Measurements from ENCODE around the gene ZNF43. TPM values are rescaled to one million over a fixed set of nuclear protein-coding genes. Genes with fewer than 3 reads are reported as not detected.

ZNF43 gene
- total RNA-seq, 2 donors from 2014 or later, result 60.6 to 72.7 TPM

DNA sequence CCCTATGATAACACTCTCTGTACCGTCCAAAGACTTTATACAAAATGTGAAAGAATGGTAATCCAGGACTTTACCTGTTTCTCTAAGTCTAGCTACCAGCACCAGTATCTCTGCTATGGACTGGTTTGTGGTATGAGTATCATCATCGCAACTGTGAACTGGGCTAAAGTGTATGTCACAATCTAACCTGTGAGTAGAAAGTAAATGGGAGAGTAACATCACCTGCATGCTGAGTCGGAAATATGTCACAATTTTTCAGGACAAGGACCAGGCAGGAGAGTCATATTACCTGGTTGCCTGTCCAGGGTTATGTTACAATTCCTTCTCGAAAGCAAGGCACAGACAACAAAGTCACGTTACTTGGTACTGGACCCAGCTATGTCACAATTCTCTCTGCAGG, 5.1 kb upstream of the ZNF43 start:
- Mint-ChIP-seq H3K27ac (no peak overlapping the region), H3K36me3 (ENCODE audit: low read depth) (peaks cover 69% of the 10 kb centered on the region), H3K4me3 (no peak overlapping the region), H3K9me3 (no peaks in the 10 kb centered on the region), H3K27me3 (ENCODE audit: insufficient read depth) (no peaks in the 10 kb centered on the region), H3K4me1 (peaks cover 14% of the 10 kb centered on the region)
- Histone ChIP-seq H3K27me3 (ENCODE audit: control insufficient read depth, insufficient read depth, low read length, poor library complexity, severe bottlenecking) (no peaks in the 10 kb centered on the region), H3K9ac (ENCODE audit: extremely low read depth, low read length, poor library complexity, severe bottlenecking) (no peak overlapping the region), H3K27ac (ENCODE audit: low read depth, low read length) (no peak overlapping the region), H3K4me1 (ENCODE audit: control insufficient read depth, insufficient read depth, low read length) (no peaks in the 10 kb centered on the region), H3K9me3 (ENCODE audit: control insufficient read depth, low read length) (no peaks in the 10 kb centered on the region), H3K4me3 (ENCODE audit: low read length) (no peak overlapping the region), H3K36me3 (ENCODE audit: control insufficient read depth, insufficient read depth, low read length) (peaks cover 79% of the 10 kb centered on the region)
- DNase-seq, result no peak
- TF ChIP-seq, protein P1, sequence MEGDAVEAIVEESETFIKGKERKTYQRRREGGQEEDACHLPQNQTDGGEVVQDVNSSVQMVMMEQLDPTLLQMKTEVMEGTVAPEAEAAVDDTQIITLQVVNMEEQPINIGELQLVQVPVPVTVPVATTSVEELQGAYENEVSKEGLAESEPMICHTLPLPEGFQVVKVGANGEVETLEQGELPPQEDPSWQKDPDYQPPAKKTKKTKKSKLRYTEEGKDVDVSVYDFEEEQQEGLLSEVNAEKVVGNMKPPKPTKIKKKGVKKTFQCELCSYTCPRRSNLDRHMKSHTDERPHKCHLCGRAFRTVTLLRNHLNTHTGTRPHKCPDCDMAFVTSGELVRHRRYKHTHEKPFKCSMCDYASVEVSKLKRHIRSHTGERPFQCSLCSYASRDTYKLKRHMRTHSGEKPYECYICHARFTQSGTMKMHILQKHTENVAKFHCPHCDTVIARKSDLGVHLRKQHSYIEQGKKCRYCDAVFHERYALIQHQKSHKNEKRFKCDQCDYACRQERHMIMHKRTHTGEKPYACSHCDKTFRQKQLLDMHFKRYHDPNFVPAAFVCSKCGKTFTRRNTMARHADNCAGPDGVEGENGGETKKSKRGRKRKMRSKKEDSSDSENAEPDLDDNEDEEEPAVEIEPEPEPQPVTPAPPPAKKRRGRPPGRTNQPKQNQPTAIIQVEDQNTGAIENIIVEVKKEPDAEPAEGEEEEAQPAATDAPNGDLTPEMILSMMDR (conservative IDR thresholded peaks at IDR 0.05), result no peak
- 97% methylated on average over 4 to 5 of the region's 5 CpGs for WGBS, 2 experiments (ENCODE audit: insufficient coverage in 1 of 2, insufficient read length in 1 of 2)

DNA sequence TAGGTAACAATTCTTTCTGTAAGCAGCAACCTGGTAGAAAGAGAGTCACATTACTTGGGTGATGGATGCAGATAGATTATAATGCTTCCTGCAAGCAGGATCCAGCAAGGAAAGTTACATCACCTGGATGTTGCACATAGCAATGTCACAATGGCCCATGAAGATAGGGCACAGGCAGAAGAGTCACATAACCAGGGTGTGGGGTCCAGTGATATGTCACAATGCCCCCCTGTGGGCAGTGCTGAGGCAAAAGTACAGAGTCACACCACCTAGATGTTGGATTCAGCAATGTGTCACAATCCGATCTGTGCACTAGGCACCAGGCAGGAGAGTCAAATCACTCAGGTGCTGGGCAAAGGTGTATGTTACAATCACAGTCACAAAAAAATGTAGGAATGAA, 4.0 kb upstream of the ZNF43 start:
- Mint-ChIP-seq H3K27me3 (ENCODE audit: insufficient read depth) (no peaks in the 10 kb centered on the region), H3K36me3 (ENCODE audit: low read depth) (peaks cover 59% of the 10 kb centered on the region), H3K4me3 (no peak overlapping the region), H3K9me3 (peaks cover 4% of the 10 kb centered on the region), H3K27ac (no peak overlapping the region), H3K4me1 (peaks cover 14% of the 10 kb centered on the region)
- no peak overlapping the region for H3K27ac ChIP-seq (ENCODE audit: low read depth, low read length)
- no peaks in the 10 kb centered on the region for H3K27me3 ChIP-seq (ENCODE audit: control insufficient read depth, insufficient read depth, low read length, poor library complexity, severe bottlenecking)
- no peaks in the 10 kb centered on the region for H3K9me3 ChIP-seq (ENCODE audit: control insufficient read depth, low read length)
- no peak overlapping the region for H3K9ac ChIP-seq (ENCODE audit: extremely low read depth, low read length, poor library complexity, severe bottlenecking)
- no peak for DNase-seq
- 89% methylated on average over 1 of the region's 1 CpG; no CpG with 5 or more reads in 1 of the 2 experiments for WGBS, 2 experiments (ENCODE audit: insufficient coverage in 1 of 2, insufficient read length in 1 of 2)
- TF ChIP-seq, protein P1 (conservative IDR thresholded peaks at IDR 0.05), result no peak
- H3K36me3 ChIP-seq (ENCODE audit: control insufficient read depth, insufficient read depth, low read length), result peaks cover 68% of the 10 kb centered on the region
- no peaks in the 10 kb centered on the region for H3K4me1 ChIP-seq (ENCODE audit: control insufficient read depth, insufficient read depth, low read length)
- H3K4me3 ChIP-seq (ENCODE audit: low read length), result no peak overlapping the region

DNA sequence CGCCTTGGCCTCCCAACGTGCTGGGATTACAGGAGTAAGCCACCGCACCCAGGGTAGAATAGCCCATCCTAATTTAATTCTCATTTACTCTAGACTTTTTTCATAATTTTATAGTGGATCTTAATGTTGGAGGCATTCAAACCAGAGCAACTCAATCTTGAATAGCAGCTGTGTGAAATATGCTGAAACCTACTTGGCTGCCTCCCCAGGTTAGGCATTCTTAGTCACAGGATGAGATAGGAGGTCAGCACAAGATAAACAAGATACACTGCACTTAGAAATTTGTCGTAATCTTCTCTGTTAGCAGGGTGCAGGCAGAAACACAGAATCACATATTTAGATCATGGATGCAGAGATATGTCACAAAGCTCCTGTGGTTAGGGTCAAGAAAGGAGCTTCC, 2.7 kb upstream of the ZNF43 start:
- no peaks in the 10 kb centered on the region for H3K27me3 Mint-ChIP-seq (ENCODE audit: insufficient read depth)
- H3K36me3 Mint-ChIP-seq (ENCODE audit: low read depth), result peaks cover 57% of the 10 kb centered on the region
- H3K27ac Mint-ChIP-seq, result no peak overlapping the region
- no peak overlapping the region for H3K9ac ChIP-seq (ENCODE audit: extremely low read depth, low read length, poor library complexity, severe bottlenecking)
- no peaks in the 10 kb centered on the region for H3K4me1 ChIP-seq (ENCODE audit: control insufficient read depth, insufficient read depth, low read length)
- H3K4me1 Mint-ChIP-seq, result peaks cover 14% of the 10 kb centered on the region
- no peak overlapping the region for H3K27ac ChIP-seq (ENCODE audit: low read depth, low read length)
- no peak overlapping the region for H3K4me3 Mint-ChIP-seq
- peaks cover 10% of the 10 kb centered on the region for H3K9me3 ChIP-seq (ENCODE audit: control insufficient read depth, low read length)
- DNase-seq, result no peak
- TF ChIP-seq, protein P1 (conservative IDR thresholded peaks at IDR 0.05), result no peak
- no peak overlapping the region for H3K4me3 ChIP-seq (ENCODE audit: low read length)
- H3K27me3 ChIP-seq (ENCODE audit: control insufficient read depth, insufficient read depth, low read length, poor library complexity, severe bottlenecking), result no peaks in the 10 kb centered on the region
- H3K9me3 Mint-ChIP-seq, result peaks cover 12% of the 10 kb centered on the region
- 80 to 92% methylated on average over 2 to 4 of the region's 4 CpGs for WGBS, 2 experiments (ENCODE audit: insufficient coverage in 1 of 2, insufficient read length in 1 of 2)
- peaks cover 65% of the 10 kb centered on the region for H3K36me3 ChIP-seq (ENCODE audit: control insufficient read depth, insufficient read depth, low read length)

Measured in endodermal cell (in vitro differentiated cells).